ENCODE results near the gene SETMAR. TPM values are rescaled to one million over a fixed set of nuclear protein-coding genes. Genes with fewer than 3 reads are reported as not detected.
"Not testable (repeated sequence)": the region's sequence is repeated elsewhere in the genome, so short reads cannot be mapped to it uniquely, and the experiment has no call there.

SETMAR gene
- total RNA-seq, 1 donor from 2014 or later, result 34.5 TPM

- Mint-ChIP-seq H3K27me3 (no peaks in the 10 kb centered on the region), H3K4me3 (no peak overlapping the region), H3K9me3 (peaks cover 2% of the 10 kb centered on the region), H3K27ac (no peak overlapping the region), H3K4me1 (ENCODE audit: unreplicated experiment) (peaks cover 9% of the 10 kb centered on the region), H3K36me3 (peaks cover 1% of the 10 kb centered on the region)
- no peak for TF ChIP-seq CTCF (conservative IDR thresholded peaks at IDR 0.05)
- no peak for DNase-seq (ENCODE audit: extremely low spot score, unreplicated experiment)
These were observed 20.3 kb downstream of the SETMAR start for GRCh38 chr3:4323246-4324027.

- Mint-ChIP-seq H3K4me3 (no peak overlapping the region), H3K27ac (no peak overlapping the region), H3K36me3 (peaks cover 4% of the 10 kb centered on the region), H3K4me1 (ENCODE audit: unreplicated experiment) (no peaks in the 10 kb centered on the region), H3K9me3 (peaks cover 12% of the 10 kb centered on the region), H3K27me3 (no peaks in the 10 kb centered on the region)
- no peak for DNase-seq (ENCODE audit: extremely low spot score, unreplicated experiment)
- TF ChIP-seq CTCF (conservative IDR thresholded peaks at IDR 0.05), result no peak
These were observed 23.7 kb downstream of the SETMAR start for GRCh38 chr3:4326868-4327267.

- H3K36me3 Mint-ChIP-seq; H3K27ac Mint-ChIP-seq; H3K27me3 Mint-ChIP-seq; H3K4me3 Mint-ChIP-seq; DNase-seq (ENCODE audit: extremely low spot score, unreplicated experiment); H3K4me1 Mint-ChIP-seq (ENCODE audit: unreplicated experiment): not testable (repeated sequence)
- peaks cover 12% of the 10 kb centered on the region for H3K9me3 Mint-ChIP-seq
These were observed 26.6 kb downstream of the SETMAR start for GRCh38 chr3:4329806-4330205.

- no peak overlapping the region for H3K27ac Mint-ChIP-seq
These were observed 28.9 kb downstream of the SETMAR start for GRCh38 chr3:4332111-4332510.

GRCh38 chr3:4332574-4332973 is 29.4 kb downstream of the SETMAR start:
- H3K36me3 Mint-ChIP-seq, result peaks cover 4% of the 10 kb centered on the region
- no peak for DNase-seq (ENCODE audit: extremely low spot score, unreplicated experiment)
- H3K9me3 Mint-ChIP-seq, result peaks cover 12% of the 10 kb centered on the region
- no peaks in the 10 kb centered on the region for H3K27me3 Mint-ChIP-seq
- no peak overlapping the region for H3K27ac Mint-ChIP-seq
- TF ChIP-seq CTCF (conservative IDR thresholded peaks at IDR 0.05), result no peak
- no peak overlapping the region for H3K4me3 Mint-ChIP-seq
- H3K4me1 Mint-ChIP-seq (ENCODE audit: unreplicated experiment), result no peaks in the 10 kb centered on the region

More at GRCh38 chr3:4332111-4332510, 28.9 kb downstream of the SETMAR start:
- H3K4me3 Mint-ChIP-seq, result no peak overlapping the region
- no peak for DNase-seq (ENCODE audit: extremely low spot score, unreplicated experiment)
- H3K36me3 Mint-ChIP-seq, result peaks cover 4% of the 10 kb centered on the region
- TF ChIP-seq CTCF (conservative IDR thresholded peaks at IDR 0.05), result no peak
- no peaks in the 10 kb centered on the region for H3K27me3 Mint-ChIP-seq
- H3K4me1 Mint-ChIP-seq (ENCODE audit: unreplicated experiment), result no peaks in the 10 kb centered on the region
- H3K9me3 Mint-ChIP-seq, result peaks cover 12% of the 10 kb centered on the region

- TF ChIP-seq CTCF (conservative IDR thresholded peaks at IDR 0.05), result no peak
- H3K36me3 Mint-ChIP-seq, result peaks cover 4% of the 10 kb centered on the region
- H3K4me3 Mint-ChIP-seq, result no peak overlapping the region
- peaks cover 12% of the 10 kb centered on the region for H3K9me3 Mint-ChIP-seq
- DNase-seq (ENCODE audit: extremely low spot score, unreplicated experiment), result no peak
- H3K27ac Mint-ChIP-seq, result no peak overlapping the region
- H3K4me1 Mint-ChIP-seq (ENCODE audit: unreplicated experiment), result no peaks in the 10 kb centered on the region
- no peaks in the 10 kb centered on the region for H3K27me3 Mint-ChIP-seq
These were observed 29.8 kb downstream of the SETMAR start for GRCh38 chr3:4332991-4333390.
